GM23338 (cell line): ENCODE results near the gene PDLIM5. TPM values are rescaled to one million over a fixed set of nuclear protein-coding genes. Genes with fewer than 3 reads are reported as not detected.

Source experiments
- ATAC-seq: fragments of 200-7000 bp; cut with Tn5 transposase; 3 replicates; pipeline ENCODE4 v1.9.1; 2020
- DNase-seq: peaks from one replicate; pipeline ENCODE4 v3.0.0-alpha.2; 2015; ENCODE audit warnings: low spot score
- H2AFZ ChIP-seq: fragments of 200-600 bp; sonication (generic); 2 replicates; pipeline ENCODE4 v1.8.0; 2016; ENCODE audit warnings: antibody characterized with exemption, mild to moderate bottlenecking, moderate library complexity
- H3F3A ChIP-seq: fragments of 200-600 bp; sonication (generic); replicated peaks from 2 replicates; pipeline ENCODE4 v1.8.0; 2017; ENCODE audit warnings: antibody characterized with exemption, mixed run types, low read depth
- H3K27ac ChIP-seq: fragments of 200-600 bp; sonication (generic); 2 replicates; pipeline ENCODE4 v1.6.1; 2016; ENCODE audit warnings: low read depth
- H3K27me3 ChIP-seq: fragments of 200-600 bp; sonication (generic); 2 replicates; pipeline ENCODE4 v1.8.0; 2016; ENCODE audit warnings: mild to moderate bottlenecking, mixed run types, moderate library complexity; ENCODE audit not compliant: insufficient read depth
- H3K36me3 ChIP-seq: fragments of 200-600 bp; sonication (generic); 2 replicates; pipeline ENCODE4 v1.8.0; 2016; ENCODE audit warnings: mild to moderate bottlenecking; ENCODE audit not compliant: insufficient read depth
- H3K4me1 ChIP-seq: fragments of 200-600 bp; sonication (generic); 2 replicates; pipeline ENCODE4 v1.8.0; 2016; ENCODE audit warnings: mild to moderate bottlenecking, moderate library complexity; ENCODE audit not compliant: insufficient read depth
- H3K4me2 ChIP-seq: fragments of 200-600 bp; sonication (generic); 2 replicates; pipeline ENCODE4 v1.7.1; 2017; ENCODE audit warnings: mixed run types
- H3K4me3 ChIP-seq: fragments of 200-600 bp; sonication (generic); 2 replicates; pipeline ENCODE4 v1.6.1; 2016; ENCODE audit warnings: mixed run types
- H3K79me2 ChIP-seq: fragments of 200-600 bp; sonication (generic); replicated peaks from 2 replicates; pipeline ENCODE4 v1.8.0; 2017; ENCODE audit warnings: mild to moderate bottlenecking; ENCODE audit not compliant: insufficient read depth
- H3K9me2 ChIP-seq: fragments of 200-600 bp; sonication (generic); 2 replicates; pipeline ENCODE4 v1.8.0; 2017; ENCODE audit not compliant: insufficient read depth
- H4K20me1 ChIP-seq: fragments of 200-600 bp; sonication (generic); replicated peaks from 2 replicates; pipeline ENCODE4 v1.8.0; 2017; ENCODE audit warnings: mild to moderate bottlenecking; ENCODE audit not compliant: insufficient read depth
- H3K27ac Mint-ChIP-seq: 2 replicates; pipeline ENCODE4 v1.8.0; 2020; ENCODE audit warnings: inconsistent platforms, mild to moderate bottlenecking, moderate library complexity, mixed read lengths
- H3K27me3 Mint-ChIP-seq: 3 replicates; pipeline ENCODE4 v1.8.0; 2022; ENCODE audit warnings: low read depth, mild to moderate bottlenecking, moderate library complexity, mixed read lengths, inconsistent platforms; ENCODE audit not compliant: insufficient read depth, poor library complexity
- H3K36me3 Mint-ChIP-seq: 3 replicates; pipeline ENCODE4 v1.8.0; 2021; ENCODE audit warnings: low read depth, mild to moderate bottlenecking, inconsistent platforms, moderate library complexity, mixed read lengths
- H3K4me1 Mint-ChIP-seq: 3 replicates; pipeline ENCODE4 v1.8.0; 2020; ENCODE audit warnings: mild to moderate bottlenecking, inconsistent platforms, mixed read lengths
- H3K4me3 Mint-ChIP-seq: 3 replicates; pipeline ENCODE4 v1.8.0; 2021; ENCODE audit warnings: moderate library complexity, mild to moderate bottlenecking, inconsistent platforms, mixed read lengths
- H3K9me3 Mint-ChIP-seq: 3 replicates; pipeline ENCODE4 v1.8.0; 2020; ENCODE audit warnings: moderate library complexity, mild to moderate bottlenecking, inconsistent platforms, mixed read lengths
- CREB1 ChIP-seq: fragments of 250-450 bp; sonication (Bioruptor Pico); IDR thresholded peaks from 2 replicates; pipeline ENCODE4 v1.5.0; 2020; ENCODE audit warnings: low read depth, mild to moderate bottlenecking, moderate library complexity
- ETS1 ChIP-seq: IDR thresholded peaks from 2 replicates; pipeline ENCODE4 v1.6.1; 2016; ENCODE audit warnings: antibody characterized with exemption
- EZH2 ChIP-seq: fragments of 200-600 bp; sonication (generic); IDR thresholded peaks from one replicate; pipeline ENCODE4 v1.8.0; 2017; ENCODE audit warnings: antibody characterized with exemption, mild to moderate bottlenecking, low read depth; ENCODE audit not compliant: unreplicated experiment
- EZH2phosphoT487 ChIP-seq: fragments of 200-600 bp; sonication (generic); IDR thresholded peaks from one replicate; pipeline ENCODE4 v1.8.1; 2018; ENCODE audit warnings: antibody characterized with exemption; ENCODE audit not compliant: unreplicated experiment
- JUNB ChIP-seq: IDR thresholded peaks from one replicate; pipeline ENCODE4 v1.6.1; 2016; ENCODE audit warnings: antibody characterized with exemption; ENCODE audit not compliant: unreplicated experiment
- NANOG ChIP-seq: IDR thresholded peaks from 2 replicates; pipeline ENCODE4 v1.6.1; 2016; ENCODE audit warnings: antibody characterized with exemption, borderline replicate concordance
- POLR2AphosphoS5 ChIP-seq: IDR thresholded peaks from 2 replicates; pipeline ENCODE4 v1.6.1; 2016; ENCODE audit warnings: antibody characterized with exemption, low read depth
- REST ChIP-seq: IDR thresholded peaks from one replicate; pipeline ENCODE4 v1.6.1; 2018; ENCODE audit warnings: antibody characterized with exemption; ENCODE audit not compliant: unreplicated experiment
- STAT1 ChIP-seq: IDR thresholded peaks from one replicate; pipeline ENCODE4 v1.6.1; 2016; ENCODE audit warnings: antibody characterized with exemption; ENCODE audit not compliant: unreplicated experiment
- ZNF114 ChIP-seq: fragments of 250-450 bp; sonication (Bioruptor Pico); IDR thresholded peaks from 2 replicates; pipeline ENCODE4 v1.5.0; 2020; ENCODE audit warnings: mild to moderate bottlenecking, moderate library complexity
- ZNF331 ChIP-seq: fragments of 250-450 bp; sonication (Bioruptor Pico); IDR thresholded peaks from 2 replicates; pipeline ENCODE4 v1.5.0; 2020; ENCODE audit warnings: low read depth, mild to moderate bottlenecking, moderate library complexity
- polyA plus RNA-seq: library from polyadenylated mRNA; unstranded; fragments of >200 nt; fragmentation: Nextera tagmentation; extraction: Ambion mirVana; gene quantifications from 2 replicates; pipeline ENCODE4 v1.2.1, GENCODE V29; 2016
- total RNA-seq: library from RNA; depleted of rRNA; stranded (reverse); fragments of >200 nt; shearing (Covaris generic); gene quantifications from 2 replicates; pipeline ENCODE4 v1.2.3, GENCODE V29; 2014
- TF ChIP-seq, protein P1 (sequence below): fragments of 250-450 bp; sonication (Bioruptor Pico); IDR thresholded peaks from 2 replicates; pipeline ENCODE4 v1.5.0; 2020; ENCODE audit warnings: mild to moderate bottlenecking, moderate library complexity
- TF ChIP-seq, protein P2 (sequence below), 2 experiments: fragments of 200-600 bp in 1 of 2; sonication (generic) in 1 of 2; conservative IDR thresholded peaks; 2 replicates each; pipeline versions ENCODE4 v1.5.1 to v1.6.1; 2016 to 2017; ENCODE audit warnings: antibody characterized with exemption in 2 of 2, low read depth in 2 of 2, mild to moderate bottlenecking in 2 of 2, moderate library complexity in 1 of 2

The PDLIM5 gene
- total and polyA plus RNA-seq, 2 experiments from 2014 or later: 45.2 to 53.0 TPM

DNA sequence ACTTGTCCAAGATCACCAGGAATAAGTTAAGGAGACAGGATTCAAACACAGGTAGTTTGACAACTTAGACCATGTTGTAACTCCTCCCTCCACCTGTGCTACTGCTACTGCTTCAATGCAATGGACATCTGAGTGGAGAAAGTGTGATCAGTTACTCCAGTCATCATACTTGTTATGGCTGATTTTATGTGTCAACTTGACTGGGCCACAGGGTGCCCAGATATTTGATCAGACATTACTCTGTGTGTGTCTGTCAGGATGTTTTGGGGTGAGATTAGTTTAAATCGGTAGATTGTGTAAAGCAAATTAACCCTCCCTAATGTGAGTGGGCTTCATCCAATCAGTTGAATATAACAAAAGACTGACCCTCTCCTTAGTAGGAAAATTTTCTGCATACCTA, 34.8 kb upstream of the PDLIM5 start:
- no peaks in the 10 kb centered on the region for H3K27me3 ChIP-seq
- Mint-ChIP-seq H3K9me3 (peaks cover 3% of the 10 kb centered on the region; the same call in 1 of the 3 replicates), H3K4me1 (peaks cover 26% of the 10 kb centered on the region; the same call in 2 of the 3 replicates), H3K4me3 (no peak overlapping the region), H3K27ac (no peak overlapping the region), H3K27me3 (no peaks in the 10 kb centered on the region), H3K36me3 (no peaks in the 10 kb centered on the region)
- TF ChIP-seq ZNF331 (CRISPR knock-in tag): no peak
- TF ChIP-seq ETS1: no peak
- no peak for TF ChIP-seq NANOG
- no peak for TF ChIP-seq CREB1
- no peak for TF ChIP-seq ZNF114 (CRISPR knock-in tag)
- TF ChIP-seq EZH2phosphoT487: no peak
- no peak for TF ChIP-seq STAT1
- no peak for TF ChIP-seq REST
- no peak for TF ChIP-seq EZH2
- no peak for TF ChIP-seq JUNB
- TF ChIP-seq POLR2AphosphoS5: no peak
- TF ChIP-seq, protein P1, sequence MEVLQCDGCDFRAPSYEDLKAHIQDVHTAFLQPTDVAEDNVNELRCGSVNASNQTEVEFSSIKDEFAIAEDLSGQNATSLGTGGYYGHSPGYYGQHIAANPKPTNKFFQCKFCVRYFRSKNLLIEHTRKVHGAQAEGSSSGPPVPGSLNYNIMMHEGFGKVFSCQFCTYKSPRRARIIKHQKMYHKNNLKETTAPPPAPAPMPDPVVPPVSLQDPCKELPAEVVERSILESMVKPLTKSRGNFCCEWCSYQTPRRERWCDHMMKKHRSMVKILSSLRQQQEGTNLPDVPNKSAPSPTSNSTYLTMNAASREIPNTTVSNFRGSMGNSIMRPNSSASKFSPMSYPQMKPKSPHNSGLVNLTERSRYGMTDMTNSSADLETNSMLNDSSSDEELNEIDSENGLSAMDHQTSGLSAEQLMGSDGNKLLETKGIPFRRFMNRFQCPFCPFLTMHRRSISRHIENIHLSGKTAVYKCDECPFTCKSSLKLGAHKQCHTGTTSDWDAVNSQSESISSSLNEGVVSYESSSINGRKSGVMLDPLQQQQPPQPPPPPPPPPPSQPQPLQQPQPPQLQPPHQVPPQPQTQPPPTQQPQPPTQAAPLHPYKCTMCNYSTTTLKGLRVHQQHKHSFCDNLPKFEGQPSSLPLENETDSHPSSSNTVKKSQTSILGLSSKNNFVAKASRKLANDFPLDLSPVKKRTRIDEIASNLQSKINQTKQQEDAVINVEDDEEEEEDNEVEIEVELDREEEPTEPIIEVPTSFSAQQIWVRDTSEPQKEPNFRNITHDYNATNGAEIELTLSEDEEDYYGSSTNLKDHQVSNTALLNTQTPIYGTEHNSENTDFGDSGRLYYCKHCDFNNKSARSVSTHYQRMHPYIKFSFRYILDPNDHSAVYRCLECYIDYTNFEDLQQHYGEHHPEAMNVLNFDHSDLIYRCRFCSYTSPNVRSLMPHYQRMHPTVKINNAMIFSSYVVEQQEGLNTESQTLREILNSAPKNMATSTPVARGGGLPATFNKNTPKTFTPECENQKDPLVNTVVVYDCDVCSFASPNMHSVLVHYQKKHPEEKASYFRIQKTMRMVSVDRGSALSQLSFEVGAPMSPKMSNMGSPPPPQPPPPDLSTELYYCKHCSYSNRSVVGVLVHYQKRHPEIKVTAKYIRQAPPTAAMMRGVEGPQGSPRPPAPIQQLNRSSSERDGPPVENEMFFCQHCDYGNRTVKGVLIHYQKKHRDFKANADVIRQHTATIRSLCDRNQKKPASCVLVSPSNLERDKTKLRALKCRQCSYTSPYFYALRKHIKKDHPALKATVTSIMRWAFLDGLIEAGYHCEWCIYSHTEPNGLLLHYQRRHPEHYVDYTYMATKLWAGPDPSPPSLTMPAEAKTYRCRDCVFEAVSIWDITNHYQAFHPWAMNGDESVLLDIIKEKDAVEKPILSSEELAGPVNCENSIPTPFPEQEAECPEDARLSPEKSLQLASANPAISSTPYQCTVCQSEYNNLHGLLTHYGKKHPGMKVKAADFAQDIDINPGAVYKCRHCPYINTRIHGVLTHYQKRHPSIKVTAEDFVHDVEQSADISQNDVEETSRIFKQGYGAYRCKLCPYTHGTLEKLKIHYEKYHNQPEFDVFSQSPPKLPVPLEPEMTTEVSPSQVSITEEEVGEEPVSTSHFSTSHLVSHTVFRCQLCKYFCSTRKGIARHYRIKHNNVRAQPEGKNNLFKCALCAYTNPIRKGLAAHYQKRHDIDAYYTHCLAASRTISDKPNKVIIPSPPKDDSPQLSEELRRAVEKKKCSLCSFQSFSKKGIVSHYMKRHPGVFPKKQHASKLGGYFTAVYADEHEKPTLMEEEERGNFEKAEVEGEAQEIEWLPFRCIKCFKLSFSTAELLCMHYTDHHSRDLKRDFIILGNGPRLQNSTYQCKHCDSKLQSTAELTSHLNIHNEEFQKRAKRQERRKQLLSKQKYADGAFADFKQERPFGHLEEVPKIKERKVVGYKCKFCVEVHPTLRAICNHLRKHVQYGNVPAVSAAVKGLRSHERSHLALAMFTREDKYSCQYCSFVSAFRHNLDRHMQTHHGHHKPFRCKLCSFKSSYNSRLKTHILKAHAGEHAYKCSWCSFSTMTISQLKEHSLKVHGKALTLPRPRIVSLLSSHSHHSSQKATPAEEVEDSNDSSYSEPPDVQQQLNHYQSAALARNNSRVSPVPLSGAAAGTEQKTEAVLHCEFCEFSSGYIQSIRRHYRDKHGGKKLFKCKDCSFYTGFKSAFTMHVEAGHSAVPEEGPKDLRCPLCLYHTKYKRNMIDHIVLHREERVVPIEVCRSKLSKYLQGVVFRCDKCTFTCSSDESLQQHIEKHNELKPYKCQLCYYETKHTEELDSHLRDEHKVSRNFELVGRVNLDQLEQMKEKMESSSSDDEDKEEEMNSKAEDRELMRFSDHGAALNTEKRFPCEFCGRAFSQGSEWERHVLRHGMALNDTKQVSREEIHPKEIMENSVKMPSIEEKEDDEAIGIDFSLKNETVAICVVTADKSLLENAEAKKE (CRISPR knock-in tag): no peak
- TF ChIP-seq, protein P2, sequence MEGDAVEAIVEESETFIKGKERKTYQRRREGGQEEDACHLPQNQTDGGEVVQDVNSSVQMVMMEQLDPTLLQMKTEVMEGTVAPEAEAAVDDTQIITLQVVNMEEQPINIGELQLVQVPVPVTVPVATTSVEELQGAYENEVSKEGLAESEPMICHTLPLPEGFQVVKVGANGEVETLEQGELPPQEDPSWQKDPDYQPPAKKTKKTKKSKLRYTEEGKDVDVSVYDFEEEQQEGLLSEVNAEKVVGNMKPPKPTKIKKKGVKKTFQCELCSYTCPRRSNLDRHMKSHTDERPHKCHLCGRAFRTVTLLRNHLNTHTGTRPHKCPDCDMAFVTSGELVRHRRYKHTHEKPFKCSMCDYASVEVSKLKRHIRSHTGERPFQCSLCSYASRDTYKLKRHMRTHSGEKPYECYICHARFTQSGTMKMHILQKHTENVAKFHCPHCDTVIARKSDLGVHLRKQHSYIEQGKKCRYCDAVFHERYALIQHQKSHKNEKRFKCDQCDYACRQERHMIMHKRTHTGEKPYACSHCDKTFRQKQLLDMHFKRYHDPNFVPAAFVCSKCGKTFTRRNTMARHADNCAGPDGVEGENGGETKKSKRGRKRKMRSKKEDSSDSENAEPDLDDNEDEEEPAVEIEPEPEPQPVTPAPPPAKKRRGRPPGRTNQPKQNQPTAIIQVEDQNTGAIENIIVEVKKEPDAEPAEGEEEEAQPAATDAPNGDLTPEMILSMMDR (conservative IDR thresholded peaks at IDR 0.05; ENCODE audit: low read depth in 2 of 2): no peak
- no peak for DNase-seq
- no peaks in the 10 kb centered on the region for H3F3A ChIP-seq
- H3K4me3 ChIP-seq: no peak overlapping the region
- no peak for ATAC-seq
- H2AFZ ChIP-seq: no peak overlapping the region
- no peak overlapping the region for H3K4me2 ChIP-seq
- H3K27ac ChIP-seq: no peak overlapping the region
- no peaks in the 10 kb centered on the region for H3K36me3 ChIP-seq
- peaks cover 34% of the 10 kb centered on the region for H3K4me1 ChIP-seq
- no peaks in the 10 kb centered on the region for H3K9me2 ChIP-seq
- no peaks in the 10 kb centered on the region for H3K79me2 ChIP-seq
- no peaks in the 10 kb centered on the region for H4K20me1 ChIP-seq
